ENCODE measurements around the gene C3. TPM values are rescaled to one million over a fixed set of nuclear protein-coding genes. Genes with fewer than 3 reads are reported as not detected.

Gene C3
- polyA plus RNA-seq (2011; rRNA removed), result 1.6 and 1.8 TPM in 2 replicates
- 2.0 and 5.9 TPM in 2 replicates for polyA minus RNA-seq (2011; rRNA and poly(A)+ RNA removed)

- no peak for DNase-seq (ENCODE audit: low read depth, low spot score)
- Histone ChIP-seq H3K4me3 (ENCODE audit: low read depth, low read length) (no peak within 1 kb of the TSS), H3K27me3 (ENCODE audit: control insufficient read depth, insufficient read depth, low read length) (peaks cover 4% of the 10 kb centered on the region), H3K9me3 (ENCODE audit: control insufficient read depth, insufficient read depth, low read length) (peaks cover 12% of the 10 kb centered on the region; the same call in 1 of the 2 replicates), H3K27ac (ENCODE audit: low read depth, low read length) (no peak within 1 kb of the TSS)
- no peak for TF ChIP-seq CTCF (IDR thresholded peaks at IDR 0.05; ENCODE audit: low read depth, low read length)
- POLR2A ChIA-PET, result interaction anchor here (0.6 kb wide), 1 partner anchor 871 kb away, joined by 3 read pairs; no protein-coding TSS in a partner anchor
- CTCF ChIA-PET, result no interaction called here
Observed at GRCh38 chr19:6720369-6721137, at the start of gene C3. Gene C3, minus strand, starts transcription at chr19:6720650. Its CDS starts 61 bp downstream, at chr19:6720589.

GRCh38 chr19:6769006-6769619, 48.7 kb upstream of the C3 start:
- TF ChIP-seq CTCF (IDR thresholded peaks at IDR 0.05; ENCODE audit: low read depth, low read length), result peak; percentile 44
- no peak overlapping the region for H3K4me3 ChIP-seq (ENCODE audit: low read depth, low read length)
- ChIA-PET POLR2A (no interaction called here), CTCF (interaction anchor here (0.9 to 2.5 kb wide), 2 partner anchors 31 to 137 kb away, joined by 3 to 14 read pairs; partner anchors contain the start of genes GPR108 and TRIP10)
- H3K9me3 ChIP-seq (ENCODE audit: control insufficient read depth, insufficient read depth, low read length), result peaks cover 4% of the 10 kb centered on the region; the same call in 1 of the 2 replicates
- H3K27me3 ChIP-seq (ENCODE audit: control insufficient read depth, insufficient read depth, low read length), result peaks cover 7% of the 10 kb centered on the region
- H3K27ac ChIP-seq (ENCODE audit: low read depth, low read length), result no peak overlapping the region
- no peak for DNase-seq (ENCODE audit: low read depth, low spot score)

- peaks cover 7% of the 10 kb centered on the region for H3K27me3 ChIP-seq (ENCODE audit: control insufficient read depth, insufficient read depth, low read length)
- TF ChIP-seq CTCF (IDR thresholded peaks at IDR 0.05; ENCODE audit: low read depth, low read length), result no peak
- no peak overlapping the region for H3K27ac ChIP-seq (ENCODE audit: low read depth, low read length)
- H3K4me3 ChIP-seq (ENCODE audit: low read depth, low read length), result no peak overlapping the region
- no peak for DNase-seq (ENCODE audit: low read depth, low spot score)
- ChIA-PET POLR2A (no interaction called here), CTCF (interaction anchor here (0.9 to 2.5 kb wide), 2 partner anchors 30 to 250 kb away, joined by 5 to 14 read pairs; partner anchors contain the start of genes GPR108 and TRIP10)
- H3K9me3 ChIP-seq (ENCODE audit: control insufficient read depth, insufficient read depth, low read length), result peaks cover 4% of the 10 kb centered on the region; the same call in 1 of the 2 replicates
Observed at GRCh38 chr19:6768236-6768785, 47.9 kb upstream of the C3 start.

GRCh38 chr19:6767357-6768235, 47.1 kb upstream of the C3 start, which contains the start of gene SH2D3A:
Gene SH2D3A, minus strand, starts transcription at chr19:6767435. Its CDS starts 3,687 bp downstream, at chr19:6763748.
- Histone ChIP-seq H3K27ac (ENCODE audit: low read depth, low read length) (no peak within 1 kb of the TSS), H3K4me3 (ENCODE audit: low read depth, low read length) (peak within 1 kb of the TSS; percentile 10), H3K27me3 (ENCODE audit: control insufficient read depth, insufficient read depth, low read length) (peaks cover 7% of the 10 kb centered on the region), H3K9me3 (ENCODE audit: control insufficient read depth, insufficient read depth, low read length) (peaks cover under 1% of the 10 kb centered on the region; the same call in 1 of the 2 replicates)
- ChIA-PET CTCF (interaction anchor here (0.9 to 2.5 kb wide), 2 partner anchors 29 to 249 kb away, joined by 5 to 14 read pairs; partner anchors contain the start of genes GPR108 and TRIP10), POLR2A (no interaction called here)
- TF ChIP-seq CTCF (IDR thresholded peaks at IDR 0.05; ENCODE audit: low read depth, low read length), result no peak
- no peak for DNase-seq (ENCODE audit: low read depth, low spot score)

Data from AG04450 (cell line).